Right renal cortex interstitium (tissue), 3 donors: ENCODE data around the gene CCDC83. TPM values are rescaled to one million over a fixed set of nuclear protein-coding genes. Genes with fewer than 3 reads are reported as not detected.
"Not testable (repeated sequence)": the region's sequence is repeated elsewhere in the genome, so short reads cannot be mapped to it uniquely, and the experiment has no call there.

Source experiments
- DNase-seq, 3 donors: peaks; one replicate each; pipeline ENCODE4 v3.0.0-alpha.2; 2013; ENCODE audit warnings: low read depth in 3 of 3, low spot score in 2 of 3
- polyA plus RNA-seq, 3 donors: library from polyadenylated mRNA; unstranded; fragments of 120-200 nt; gene quantifications; one replicate each; pipeline ENCODE4 v1.2.1, GENCODE V29; 2013; ENCODE audit not compliant: insufficient read length in 3 of 3

CCDC83 gene
- polyA plus RNA-seq, 3 donors, result not detected

- peak; percentile 20 to 60 (median 49) for DNase-seq
These were observed 29.4 kb downstream of the CCDC83 start for GRCh38 chr11:85884581-85885021.

DNA sequence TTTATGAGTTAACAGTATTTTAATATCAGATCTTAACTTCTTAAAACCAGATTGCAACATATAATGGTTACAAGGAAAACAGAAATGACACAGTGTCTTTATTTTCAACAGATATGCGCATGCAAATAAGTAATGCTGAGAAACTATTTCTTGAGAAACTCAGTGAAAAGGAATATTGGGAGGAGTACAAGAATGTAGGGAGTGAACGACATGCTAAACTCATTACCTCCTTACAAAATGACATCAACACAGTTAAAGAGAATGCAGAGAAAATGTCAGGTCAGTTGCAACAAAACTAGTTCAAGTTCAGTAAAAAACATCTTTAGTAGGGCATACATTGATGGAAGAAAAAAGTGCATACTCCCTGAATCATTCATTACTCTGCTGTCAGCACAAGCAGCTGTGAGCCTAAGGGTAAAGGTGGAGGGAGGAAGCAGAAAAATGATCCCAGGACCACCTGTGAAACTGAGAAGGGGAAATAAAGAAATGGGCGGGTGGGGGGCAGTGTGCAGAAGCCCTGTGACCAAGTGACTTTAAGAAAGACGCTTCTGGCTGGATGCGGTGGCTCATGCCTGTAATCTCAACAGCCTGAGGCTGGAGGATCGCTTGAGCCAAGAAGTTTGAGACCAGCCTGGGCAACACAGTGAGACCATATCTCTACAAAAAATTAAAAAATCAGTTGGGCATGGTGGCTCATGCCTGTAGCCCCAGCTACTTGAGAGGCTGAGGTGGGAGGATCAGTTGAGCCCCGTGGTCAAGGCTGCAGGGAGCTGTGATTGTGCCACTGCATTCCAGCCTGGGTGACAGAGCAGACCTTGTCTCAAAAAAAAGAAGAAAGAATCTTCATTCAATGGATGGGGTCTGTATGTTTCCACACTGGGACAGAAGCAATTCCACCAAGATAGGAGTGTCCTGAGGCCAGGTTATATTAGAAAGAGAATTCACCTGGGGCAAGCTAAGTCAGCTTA is 31.2 kb downstream of the CCDC83 start:
- DNase-seq, result peak in 1 of 3 donors; percentile 23

GRCh38 chr11:85889108-85889507 is 33.9 kb downstream of the CCDC83 start:
- no peak for DNase-seq

GRCh38 chr11:85889676-85890579 is 34.7 kb downstream of the CCDC83 start:
- no peak for DNase-seq

GRCh38 chr11:85893395-85893794 is 38.2 kb downstream of the CCDC83 start:
- DNase-seq, result no peak

DNA sequence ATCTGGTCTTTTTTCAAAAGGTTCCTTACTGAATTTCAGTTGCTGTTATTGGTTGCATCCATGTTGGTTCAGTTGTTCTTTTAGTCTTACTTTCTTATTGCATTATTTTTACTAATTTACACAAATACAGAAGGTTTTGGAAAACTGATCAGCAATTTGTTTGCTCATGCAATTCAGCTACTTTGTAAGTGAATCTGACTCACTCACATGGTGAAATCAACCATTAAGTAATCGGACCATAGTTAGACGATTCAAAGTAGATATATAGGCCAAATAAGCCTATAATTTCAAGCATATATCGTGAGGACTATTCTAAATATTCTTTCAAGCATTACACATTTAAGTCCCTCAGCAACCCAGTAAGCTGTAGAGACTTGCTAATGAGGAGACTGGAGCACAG is 41.7 kb downstream of the CCDC83 start:
- no peak for DNase-seq

DNA sequence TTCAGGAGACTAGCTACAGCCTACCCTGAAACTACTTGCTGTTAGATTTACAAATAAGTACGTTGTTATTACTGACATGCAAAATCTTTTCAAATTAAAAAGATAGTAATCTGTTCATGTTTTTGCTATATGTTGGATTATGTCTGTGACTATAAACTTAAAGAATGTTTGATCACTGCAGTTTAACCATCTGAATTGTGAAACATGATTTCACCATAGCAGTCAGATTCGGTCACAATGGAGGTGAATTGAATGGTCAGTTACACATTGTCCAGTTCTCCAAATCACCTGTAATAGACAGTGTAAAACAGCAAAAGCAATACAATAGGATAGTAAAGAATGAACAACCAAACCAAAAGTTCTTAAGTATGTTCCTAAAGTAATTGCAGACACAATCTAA is 43.3 kb downstream of the CCDC83 start:
- DNase-seq, result no peak

DNA sequence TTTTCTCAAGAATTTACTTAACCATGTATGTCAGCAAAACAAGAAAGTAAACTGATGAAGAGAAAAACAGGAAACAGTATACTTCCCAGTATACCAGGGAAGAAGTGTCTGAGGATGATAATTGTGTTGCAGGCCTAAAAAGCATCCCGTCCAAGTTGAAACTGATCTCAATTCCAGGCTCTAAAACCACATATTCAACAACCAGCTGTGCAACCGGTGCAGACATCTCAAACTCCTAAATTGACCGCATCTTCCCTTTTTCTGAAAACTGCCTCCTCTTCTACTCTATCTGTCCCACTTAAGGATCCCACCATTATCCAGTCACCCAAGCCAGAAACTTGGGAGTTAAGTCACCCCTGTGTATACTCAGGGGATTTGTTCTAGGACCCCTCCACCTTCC is 47.2 kb downstream of the CCDC83 start:
- DNase-seq, result no peak

DNA sequence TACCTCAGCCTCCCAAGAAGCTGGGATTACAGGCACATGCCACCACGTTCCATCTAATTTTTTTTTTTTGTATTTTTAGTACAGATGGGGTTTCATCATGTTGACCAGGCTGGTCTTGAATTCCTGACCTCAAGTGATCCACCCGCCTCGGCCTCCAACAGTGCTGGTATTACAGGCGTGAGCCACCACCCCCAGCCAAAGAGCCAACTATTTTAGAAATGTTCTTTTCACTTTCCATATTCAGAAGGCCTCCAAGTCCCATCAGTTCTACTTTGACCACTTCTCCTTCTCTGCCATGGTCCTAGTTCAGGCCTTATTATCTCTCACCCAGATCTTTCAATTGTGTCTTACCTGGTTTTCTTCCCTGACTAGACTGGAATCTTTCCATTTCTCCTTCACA is 48.2 kb downstream of the CCDC83 start:
- no peak for DNase-seq

DNA sequence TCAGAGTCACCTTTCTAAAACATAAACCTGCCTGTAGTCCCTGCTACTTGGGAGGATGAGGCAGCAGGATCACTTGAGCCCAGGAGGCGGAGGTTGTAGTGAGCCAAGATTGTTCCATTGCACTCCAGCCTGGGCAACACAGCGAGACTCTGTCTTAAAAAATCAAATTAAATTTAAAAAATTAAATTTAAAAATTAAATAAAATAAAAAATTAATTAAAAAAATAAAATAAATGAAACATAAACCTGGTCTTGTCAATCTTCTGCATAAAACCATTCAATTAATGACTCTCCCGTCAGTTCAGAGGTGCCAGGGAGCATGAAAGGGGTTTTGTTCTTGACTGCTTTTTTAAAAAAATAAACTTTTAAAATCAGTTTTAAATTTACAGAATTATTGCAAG is 48.6 kb downstream of the CCDC83 start:
- no peak for DNase-seq

- DNase-seq, result no peak
These were observed 57.2 kb downstream of the CCDC83 start for GRCh38 chr11:85912414-85912813.

DNA sequence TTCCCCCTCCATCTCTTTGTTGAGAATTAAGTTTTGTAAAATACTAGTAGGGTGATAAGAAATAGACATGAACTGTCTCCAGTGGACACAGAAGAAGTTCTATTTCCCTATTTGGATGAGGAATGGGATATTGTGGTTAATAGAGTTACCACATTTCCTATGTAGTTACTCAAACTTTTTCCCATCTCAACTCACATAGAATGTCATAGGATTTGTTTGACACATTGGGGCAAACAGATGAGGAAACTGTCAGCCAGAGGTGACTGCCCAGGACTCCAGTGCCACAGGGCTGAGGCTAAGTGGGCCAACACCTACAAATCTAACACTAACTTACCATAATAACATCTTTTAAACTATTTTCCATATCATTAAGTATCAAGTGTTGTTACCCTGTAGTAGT is 58.3 kb downstream of the CCDC83 start:
- no peak for DNase-seq

- no peak for DNase-seq
These were observed 59.2 kb downstream of the CCDC83 start for GRCh38 chr11:85914425-85914824.

- no peak for DNase-seq
These were observed 64.0 kb downstream of the CCDC83 start for GRCh38 chr11:85918910-85919794.

GRCh38 chr11:85922367-85922766 is 67.2 kb downstream of the CCDC83 start:
- DNase-seq, result no peak

DNA sequence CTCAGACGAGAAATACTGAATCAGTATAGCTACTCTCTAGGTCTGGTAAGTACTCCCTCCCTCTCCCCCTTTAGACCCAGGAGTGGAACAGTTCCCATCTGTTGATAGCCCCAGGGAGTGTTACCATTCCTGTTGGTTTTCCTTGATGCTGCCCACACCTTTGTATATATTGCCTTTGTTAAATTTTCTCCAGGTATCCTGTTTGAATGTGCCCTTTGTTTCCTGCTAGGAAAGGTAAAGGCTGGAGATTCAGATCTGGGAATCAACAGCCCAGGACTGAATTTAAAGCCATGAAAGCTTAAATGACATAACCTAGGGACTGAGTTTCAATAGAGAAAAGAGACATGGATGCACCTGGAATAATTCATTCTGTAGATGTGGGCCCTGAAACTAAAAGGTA is 68.3 kb downstream of the CCDC83 start:
- DNase-seq, result no peak

GRCh38 chr11:85926653-85927214 is 71.6 kb downstream of the CCDC83 start:
- DNase-seq, result not testable (repeated sequence)

GRCh38 chr11:85930879-85931366 is 75.7 kb downstream of the CCDC83 start:
- DNase-seq, result no peak

GRCh38 chr11:85934596-85935169 is 79.5 kb downstream of the CCDC83 start:
- DNase-seq, result no peak

- no peak for DNase-seq
These were observed 80.6 kb downstream of the CCDC83 start for GRCh38 chr11:85935751-85936150.
